GM19193 (cell line): ENCODE data around the gene FKBP1A.

ENCODE experiments used
- POLR2A ChIP-seq: IDR thresholded peaks from 4 replicates; pipeline ENCODE4 v1.6.1; 2011; ENCODE audit not compliant: insufficient read depth, insufficient read length; ENCODE audit errors: extremely low read depth

The FKBP1A gene

DNA sequence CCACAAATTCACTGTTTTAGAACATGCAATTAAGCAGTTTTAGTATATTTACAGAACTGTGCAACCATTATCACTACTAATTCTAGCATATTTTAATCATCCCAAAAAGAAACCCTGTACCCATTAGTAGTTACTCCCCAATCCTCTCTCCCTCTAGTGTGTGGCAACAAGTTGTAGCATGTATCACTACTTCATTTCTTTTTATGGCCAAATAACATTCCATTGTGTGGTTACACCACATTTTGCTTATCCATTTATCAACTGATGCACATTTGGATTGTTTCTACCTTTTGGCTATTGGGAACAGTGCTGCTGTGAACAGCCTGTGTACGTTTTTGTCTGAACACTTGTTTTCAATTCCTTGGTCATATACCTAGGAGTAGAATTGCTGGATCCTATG, 31.5 kb upstream of the FKBP1A start:
- TF ChIP-seq POLR2A, result no peak

DNA sequence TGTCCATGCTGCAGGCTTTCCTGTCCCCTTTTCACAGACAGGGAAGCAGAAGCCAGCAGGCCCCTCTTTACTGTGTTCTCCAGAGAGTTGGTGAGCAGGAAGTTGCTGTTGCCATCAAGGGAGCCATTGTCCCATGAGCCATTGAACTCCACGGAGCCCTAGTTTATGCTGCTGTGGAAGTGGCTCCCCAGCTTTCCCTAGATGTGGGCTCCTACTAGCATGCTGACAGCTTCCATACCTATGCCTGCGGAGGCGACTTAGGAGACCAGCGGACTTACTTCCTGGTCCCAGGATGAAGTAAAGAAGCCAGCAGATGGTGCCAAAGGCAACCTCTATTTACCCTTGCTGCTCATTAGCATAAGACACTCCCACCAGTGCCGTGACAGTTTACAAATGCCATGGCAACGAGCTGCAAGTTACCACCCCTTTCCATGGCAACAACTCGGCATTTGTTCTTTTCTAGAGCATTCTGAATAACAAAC, 30.8 kb upstream of the FKBP1A start:
- no peak for TF ChIP-seq POLR2A

GRCh38 chr20:1423206-1423605, 30.4 kb upstream of the FKBP1A start:
- TF ChIP-seq POLR2A, result no peak

- TF ChIP-seq POLR2A, result no peak
Measured at GRCh38 chr20:1422753-1423152, 29.9 kb upstream of the FKBP1A start.

- TF ChIP-seq POLR2A, result no peak
Measured at GRCh38 chr20:1420066-1420465, 27.2 kb upstream of the FKBP1A start.

- TF ChIP-seq POLR2A, result no peak
Measured at GRCh38 chr20:1418350-1418749, 25.5 kb upstream of the FKBP1A start.

DNA sequence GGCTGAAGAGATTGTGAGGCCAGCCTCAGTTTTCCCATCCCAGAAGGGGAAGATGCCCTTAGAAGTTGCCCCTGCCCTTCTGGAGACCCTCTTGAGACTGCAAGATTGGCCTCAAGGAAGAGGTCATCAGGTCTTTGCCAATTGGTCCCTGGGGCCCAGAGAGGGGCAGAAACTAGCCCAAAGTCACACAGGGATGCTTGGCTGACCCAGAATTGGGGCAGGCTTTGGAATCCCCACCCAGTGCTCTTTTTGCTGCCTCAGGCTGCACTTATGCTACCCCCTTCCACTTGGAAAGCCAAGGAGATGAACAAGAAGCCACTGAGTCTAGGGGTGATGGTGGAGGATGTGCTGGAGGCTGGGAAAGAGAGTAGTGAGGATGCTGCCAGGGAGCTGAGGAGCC, 24.9 kb upstream of the FKBP1A start:
- no peak for TF ChIP-seq POLR2A

DNA sequence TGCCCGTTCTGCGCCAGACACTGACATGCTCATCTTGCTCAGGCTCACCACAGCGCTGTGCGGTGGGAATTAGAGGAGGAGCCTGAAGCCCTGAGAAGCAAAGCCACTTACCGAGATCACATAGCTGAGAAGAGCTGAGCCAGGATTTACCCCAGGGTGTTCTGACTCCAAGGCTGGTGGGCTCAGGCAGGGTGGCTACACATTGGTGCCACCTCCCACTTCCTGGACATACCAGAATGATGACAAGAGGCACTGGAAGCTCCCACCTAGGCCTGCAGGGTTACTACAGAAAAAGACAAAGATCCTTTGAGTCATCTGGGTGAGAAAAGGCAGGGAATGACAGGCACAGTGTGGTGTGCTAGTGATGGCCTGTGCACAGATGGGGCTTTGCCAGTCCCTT, 24.4 kb upstream of the FKBP1A start:
- TF ChIP-seq POLR2A, result no peak

DNA sequence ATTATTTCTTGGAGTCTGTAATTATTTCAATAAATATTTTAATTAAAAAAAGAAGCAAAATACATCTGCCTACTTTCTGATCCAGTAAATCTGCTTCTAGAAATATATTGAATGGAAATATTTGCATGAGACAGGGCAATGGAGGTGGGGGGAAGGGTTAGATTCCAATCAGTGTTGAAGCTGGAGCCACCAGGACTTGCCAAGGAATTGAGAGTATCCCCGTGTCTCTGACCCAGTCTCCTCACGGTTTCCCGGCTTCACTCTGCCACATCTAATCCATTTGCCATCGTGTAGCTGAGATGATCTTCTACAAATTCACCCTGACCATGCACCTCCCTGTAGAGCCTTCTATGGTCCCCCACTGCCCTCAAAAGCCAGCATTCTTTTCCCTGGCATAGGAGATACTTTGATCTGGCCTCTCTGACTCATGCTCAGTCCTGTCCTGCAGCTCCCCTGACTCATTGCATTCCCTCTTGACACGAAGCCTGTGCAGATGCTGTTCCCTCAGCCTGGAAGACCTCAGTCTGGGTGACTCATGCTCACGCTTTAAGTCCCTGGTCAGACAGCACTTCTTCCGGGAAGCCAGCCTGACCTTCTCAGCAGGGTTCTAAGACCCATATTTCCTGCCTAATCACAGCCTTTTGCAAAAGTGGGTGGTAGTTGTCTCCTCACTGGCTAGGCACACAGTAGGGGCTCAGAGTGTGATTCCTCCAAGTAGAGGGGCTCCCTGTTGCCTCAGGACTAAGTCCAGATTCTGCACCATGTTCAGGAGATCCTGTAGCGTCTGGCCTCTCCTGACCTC, 23.0 kb upstream of the FKBP1A start:
- no peak for TF ChIP-seq POLR2A

GRCh38 chr20:1414982-1415381, 22.1 kb upstream of the FKBP1A start:
- no peak for TF ChIP-seq POLR2A

DNA sequence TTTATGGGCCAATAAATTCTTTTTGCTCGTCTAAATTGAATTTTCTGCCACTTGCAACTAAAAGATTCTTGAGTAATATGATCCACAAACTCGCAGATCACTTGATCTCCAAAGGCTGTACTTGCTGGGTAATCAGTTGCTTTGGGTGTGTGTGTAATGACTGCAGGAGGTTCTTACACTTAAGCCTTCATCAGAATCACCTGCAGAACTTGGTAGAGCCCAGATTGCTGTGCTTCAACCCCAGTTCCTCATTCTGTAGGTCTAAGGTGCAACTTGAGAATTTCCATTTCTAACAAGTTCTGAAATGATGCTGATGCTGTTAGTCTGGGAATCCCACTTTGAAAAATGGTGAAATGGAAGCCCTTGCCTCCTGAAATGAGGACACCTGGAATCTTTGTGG, 12.9 kb upstream of the FKBP1A start:
- TF ChIP-seq POLR2A, result no peak

DNA sequence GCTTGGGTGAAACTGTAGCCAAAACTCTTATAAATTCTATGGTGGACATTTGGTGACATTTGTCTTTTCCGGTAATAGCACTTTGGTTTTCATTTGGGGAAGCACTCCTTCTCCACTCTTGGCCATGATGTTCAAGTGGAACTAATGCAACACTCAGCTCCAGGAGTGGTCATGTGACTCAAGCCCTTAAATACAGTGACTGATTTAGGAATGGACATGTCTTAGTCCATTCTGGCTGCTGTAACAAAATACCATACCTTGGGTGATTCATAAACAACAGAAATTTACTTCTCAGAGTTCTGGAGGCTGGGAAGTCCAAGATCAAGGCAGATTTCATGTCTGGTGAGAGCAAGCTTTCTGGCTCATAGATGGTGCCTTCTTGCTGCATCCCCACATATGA, 10.8 kb upstream of the FKBP1A start:
- no peak for TF ChIP-seq POLR2A

GRCh38 chr20:1402149-1402548, 9.3 kb upstream of the FKBP1A start:
- TF ChIP-seq POLR2A, result no peak

DNA sequence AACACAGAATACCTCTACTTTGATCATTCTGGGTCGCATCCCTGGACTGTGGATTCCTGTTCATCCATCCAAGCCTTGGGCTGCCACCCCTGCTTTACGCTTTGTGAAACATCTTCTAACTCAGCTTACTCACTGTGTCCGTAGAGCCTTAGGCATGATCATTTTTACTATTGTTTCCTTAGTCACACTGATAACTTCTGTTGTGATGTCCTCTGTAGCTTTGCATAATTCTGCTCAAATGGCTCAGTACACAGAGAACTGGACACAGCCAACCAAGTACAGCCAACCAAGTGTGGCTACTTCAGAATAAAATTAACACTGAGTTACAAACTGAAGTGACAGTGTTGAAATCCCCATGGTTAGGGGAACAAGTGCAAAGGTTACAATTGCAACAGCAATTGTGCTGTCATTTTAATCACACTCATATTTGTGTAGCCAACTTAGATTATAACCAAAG, 8.6 kb upstream of the FKBP1A start:
- TF ChIP-seq POLR2A, result no peak

GRCh38 chr20:1397710-1398109, 4.9 kb upstream of the FKBP1A start:
- TF ChIP-seq POLR2A, result no peak

- TF ChIP-seq POLR2A, result no peak
Measured at GRCh38 chr20:1396702-1397101, 3.8 kb upstream of the FKBP1A start.
